HepG2 (cell line): ENCODE data around the gene C22orf31. TPM values are rescaled to one million over a fixed set of nuclear protein-coding genes. Genes with fewer than 3 reads are reported as not detected.

Experiments
- ATAC-seq: fragments of 200-7000 bp; cut with Tn5 transposase; 3 replicates; pipeline ENCODE4 v1.9.1; 2020; ENCODE audit warnings: mild to moderate bottlenecking, moderate library complexity
- BruUV-seq: library from RNA; stranded (reverse); fragments of 400-500 nt; replicated peaks from 2 replicates; lab custom pipeline; 2021; lab: Mats Ljungman, UMichigan
- CTCF ChIA-PET: fragments of 300-600 bp; formaldehyde crosslinking; extraction: SDS; loops from one replicate; lab custom pipeline; 2021; ENCODE audit warnings: low total read pairs, inconsistent platforms, low intra/inter-chr PET ratio; lab: Yijun Ruan, JAX
- POLR2A ChIA-PET: fragments of 350-600 bp; sonication (Branson Sonifier 250); formaldehyde crosslinking; loops from one replicate; lab custom pipeline; 2020; ENCODE audit warnings: antibody characterized with exemption, inconsistent platforms; lab: Yijun Ruan, JAX
- DNase-seq: peaks from one replicate; pipeline ENCODE4 v3.0.0-alpha.2; 2015; ENCODE audit warnings: low spot score
- FAIRE-seq: peaks from 3 replicates; lab custom pipeline; 2011; peaks lifted over from hg19 to GRCh38; lab: Jason Lieb, UNC
- H2AFZ ChIP-seq: one replicate; pipeline ENCODE4 v1.6.1; 2011; ENCODE audit warnings: low read length, inconsistent platforms
- H3K27ac ChIP-seq: fragments of 300-600 bp; 3 replicates; pipeline ENCODE4 v1.8.0; 2011; ENCODE audit warnings: mixed run types, mild to moderate bottlenecking, mixed read lengths, low read length, inconsistent platforms; ENCODE audit not compliant: insufficient read depth; ENCODE audit errors: extremely low read length
- H3K27me3 ChIP-seq, 2 experiments: fragments of 200-600 bp in 1 of 2; 2 replicates in 1 of 2; 3 replicates in 1 of 2; pipeline versions ENCODE4 v1.6.0 to v1.8.0; 2011; ENCODE audit warnings: low read length in 2 of 2, mild to moderate bottlenecking in 2 of 2, moderate library complexity in 2 of 2, inconsistent platforms in 1 of 2; ENCODE audit not compliant: insufficient read depth in 2 of 2, control insufficient read depth in 1 of 2
- H3K36me3 ChIP-seq, 2 experiments: fragments of 200-600 bp in 1 of 2; replicated peaks in 1 of 2; 2 replicates in 1 of 2; 3 replicates in 1 of 2; pipeline versions ENCODE4 v1.5.1 to v1.8.0; 2011; ENCODE audit warnings: low read length in 2 of 2, inconsistent platforms in 1 of 2; ENCODE audit not compliant: insufficient read depth in 2 of 2, control insufficient read depth in 1 of 2
- H3K4me1 ChIP-seq: 2 replicates; pipeline ENCODE4 v1.5.1; 2012; ENCODE audit warnings: low read length, inconsistent platforms; ENCODE audit not compliant: insufficient read depth
- H3K4me2 ChIP-seq: 2 replicates; pipeline ENCODE4 v1.6.0; 2011; ENCODE audit warnings: low read depth, low read length, inconsistent platforms
- H3K4me3 ChIP-seq, 3 experiments: fragments of 200-600 bp in 1 of 3; sonication (generic), shearing (Covaris generic) in 1 of 3; replicated peaks in 1 of 3; 2 replicates each; pipeline ENCODE4 v1.5.1; 2011 to 2016; ENCODE audit warnings: low read length in 3 of 3, inconsistent platforms in 2 of 3, low read depth in 2 of 3, mild to moderate bottlenecking in 2 of 3, control low read depth in 1 of 3, mixed read lengths in 1 of 3; ENCODE audit not compliant: insufficient read depth in 1 of 3
- H3K79me2 ChIP-seq: one replicate; pipeline ENCODE4 v1.6.1; 2011; ENCODE audit warnings: low read length, inconsistent platforms; ENCODE audit not compliant: insufficient read depth
- H3K9ac ChIP-seq: 2 replicates; pipeline ENCODE4 v1.6.0; 2011; ENCODE audit warnings: mild to moderate bottlenecking, low read depth, low read length, inconsistent platforms; ENCODE audit not compliant: insufficient read depth
- H3K9me3 ChIP-seq: 2 replicates; pipeline ENCODE4 v1.5.1; 2012; ENCODE audit warnings: mild to moderate bottlenecking, low read length
- H4K20me1 ChIP-seq: 2 replicates; pipeline ENCODE4 v1.6.0; 2011; ENCODE audit warnings: inconsistent platforms, mild to moderate bottlenecking, low read length, moderate library complexity; ENCODE audit not compliant: insufficient read depth
- ATF1 ChIP-seq: IDR thresholded peaks from 2 replicates; pipeline ENCODE4 v1.6.1; 2016; ENCODE audit warnings: mild to moderate bottlenecking, control low read depth
- BCL6 ChIP-seq: IDR thresholded peaks from 2 replicates; pipeline ENCODE4 v1.6.1; 2016; ENCODE audit warnings: missing genetic modification reagents, missing compliant biosample characterization
- ZNF510 ChIP-seq: sonication (generic); formaldehyde crosslinking; IDR thresholded peaks from 2 replicates; pipeline ENCODE4 v1.4.0; 2020; ENCODE audit warnings: low read depth, mild to moderate bottlenecking, missing genetic modification reagents
- ZNF724P ChIP-seq: sonication (generic); formaldehyde crosslinking; IDR thresholded peaks from 2 replicates; pipeline ENCODE4 v1.8.0; 2022; ENCODE audit warnings: missing genetic modification reagents, borderline replicate concordance
- WGBS: methylation state at CpG from one replicate; pipeline ENCODE4 v1.1.6; 2017; ENCODE audit warnings: low lambda C conversion rate; 5-methylcytosine and 5-hydroxymethylcytosine counted together
- in situ Hi-C: cut with HindIII; loops from 2 replicates; pipeline ENCODE4 v1.10.0; 2017; ENCODE audit warnings: low pct_unique_long_range_greater_than_20kb; ENCODE audit not compliant: extremely low pct_ligation_motif_present
- intact Hi-C: fragments of 100-400 bp; cut with micrococcal nuclease; formaldehyde crosslinking; loops from one replicate; pipeline ENCODE4 v1.10.0; 2022; ENCODE audit not compliant: unreplicated experiment
- polyA plus RNA-seq, 8 experiments: library from polyadenylated mRNA; depleted of rRNA in 3 of 8; stranded (reverse) in 7 of 8; unstranded in 1 of 8; fragments of >200 nt; fragmentation: Illumina TruSeq in 4 of 8; extraction: Trizol in 4 of 8; gene quantifications; 2 replicates each; pipeline versions ENCODE4 v1.2.1 to v1.2.3, GENCODE V29; 2011 to 2016; ENCODE audit warnings: low read depth in 4 of 8, missing spikeins in 1 of 8, mixed read lengths in 1 of 8; ENCODE audit not compliant: insufficient read depth in 1 of 8
- total RNA-seq, 5 experiments: library from RNA; depleted of rRNA; stranded (reverse); fragments of >200 nt; fragmentation: Illumina TruSeq; extraction: Trizol; gene quantifications; 2 replicates each; pipeline ENCODE4 v1.2.3, GENCODE V29; 2016; ENCODE audit warnings: low read depth in 1 of 5
- TF ChIP-seq, protein P1 (sequence below): sonication (generic); formaldehyde crosslinking; IDR thresholded peaks from 2 replicates; pipeline ENCODE4 v1.4.0; 2020; ENCODE audit warnings: low read depth, missing genetic modification reagents
- TF ChIP-seq, protein P2 (sequence below): sonication (generic); formaldehyde crosslinking; conservative IDR thresholded peaks from 2 replicates; pipeline ENCODE4 v1.4.0; 2020; ENCODE audit warnings: mild to moderate bottlenecking, missing genetic modification reagents, moderate library complexity

The C22orf31 gene
- total and polyA plus RNA-seq, 2 of the 13 experiments (the other 11 are each of a cell fraction or from before 2014, with no cell fraction given): not detected

DNA sequence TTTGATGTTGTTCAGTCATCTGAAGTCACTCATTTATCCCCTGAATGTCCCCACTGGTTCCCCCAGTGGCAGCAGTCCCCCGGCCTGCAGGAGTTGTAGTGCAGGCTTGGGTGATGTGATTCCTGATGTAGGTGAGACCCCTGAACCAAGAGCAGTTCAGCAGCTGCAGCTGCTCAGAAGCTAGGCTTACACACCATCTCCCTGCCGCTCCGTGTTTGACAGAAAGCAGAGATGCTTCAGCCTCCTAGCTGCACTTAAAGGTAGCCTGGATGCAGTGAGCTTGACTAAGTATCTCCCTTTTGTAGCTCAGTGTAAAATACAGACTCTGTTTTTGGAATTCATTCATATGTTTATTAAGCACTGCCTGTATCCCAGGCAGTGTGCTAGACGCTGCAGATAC is 47.3 kb downstream of the C22orf31 start:
- no peak overlapping the region for H3K4me2 ChIP-seq
- H3K79me2 ChIP-seq: peaks cover 90% of the 10 kb centered on the region
- no peak for TF ChIP-seq ATF1
- no peak for TF ChIP-seq ZNF724P (CRISPR knock-in tag)
- no peak for TF ChIP-seq BCL6 (CRISPR knock-in tag)
- no peak for TF ChIP-seq ZNF510
- TF ChIP-seq, protein P1, sequence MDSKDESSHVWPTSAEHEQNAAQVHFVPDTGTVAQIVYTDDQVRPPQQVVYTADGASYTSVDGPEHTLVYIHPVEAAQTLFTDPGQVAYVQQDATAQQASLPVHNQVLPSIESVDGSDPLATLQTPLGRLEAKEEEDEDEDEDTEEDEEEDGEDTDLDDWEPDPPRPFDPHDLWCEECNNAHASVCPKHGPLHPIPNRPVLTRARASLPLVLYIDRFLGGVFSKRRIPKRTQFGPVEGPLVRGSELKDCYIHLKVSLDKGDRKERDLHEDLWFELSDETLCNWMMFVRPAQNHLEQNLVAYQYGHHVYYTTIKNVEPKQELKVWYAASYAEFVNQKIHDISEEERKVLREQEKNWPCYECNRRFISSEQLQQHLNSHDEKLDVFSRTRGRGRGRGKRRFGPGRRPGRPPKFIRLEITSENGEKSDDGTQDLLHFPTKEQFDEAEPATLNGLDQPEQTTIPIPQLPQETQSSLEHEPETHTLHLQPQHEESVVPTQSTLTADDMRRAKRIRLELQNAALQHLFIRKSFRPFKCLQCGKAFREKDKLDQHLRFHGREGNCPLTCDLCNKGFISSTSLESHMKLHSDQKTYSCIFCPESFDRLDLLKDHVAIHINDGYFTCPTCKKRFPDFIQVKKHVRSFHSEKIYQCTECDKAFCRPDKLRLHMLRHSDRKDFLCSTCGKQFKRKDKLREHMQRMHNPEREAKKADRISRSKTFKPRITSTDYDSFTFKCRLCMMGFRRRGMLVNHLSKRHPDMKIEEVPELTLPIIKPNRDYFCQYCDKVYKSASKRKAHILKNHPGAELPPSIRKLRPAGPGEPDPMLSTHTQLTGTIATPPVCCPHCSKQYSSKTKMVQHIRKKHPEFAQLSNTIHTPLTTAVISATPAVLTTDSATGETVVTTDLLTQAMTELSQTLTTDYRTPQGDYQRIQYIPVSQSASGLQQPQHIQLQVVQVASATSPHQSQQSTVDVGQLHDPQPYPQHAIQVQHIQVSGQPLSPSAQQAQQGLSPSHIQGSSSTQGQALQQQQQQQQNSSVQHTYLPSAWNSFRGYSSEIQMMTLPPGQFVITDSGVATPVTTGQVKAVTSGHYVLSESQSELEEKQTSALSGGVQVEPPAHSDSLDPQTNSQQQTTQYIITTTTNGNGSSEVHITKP: no peak
- TF ChIP-seq, protein P2, sequence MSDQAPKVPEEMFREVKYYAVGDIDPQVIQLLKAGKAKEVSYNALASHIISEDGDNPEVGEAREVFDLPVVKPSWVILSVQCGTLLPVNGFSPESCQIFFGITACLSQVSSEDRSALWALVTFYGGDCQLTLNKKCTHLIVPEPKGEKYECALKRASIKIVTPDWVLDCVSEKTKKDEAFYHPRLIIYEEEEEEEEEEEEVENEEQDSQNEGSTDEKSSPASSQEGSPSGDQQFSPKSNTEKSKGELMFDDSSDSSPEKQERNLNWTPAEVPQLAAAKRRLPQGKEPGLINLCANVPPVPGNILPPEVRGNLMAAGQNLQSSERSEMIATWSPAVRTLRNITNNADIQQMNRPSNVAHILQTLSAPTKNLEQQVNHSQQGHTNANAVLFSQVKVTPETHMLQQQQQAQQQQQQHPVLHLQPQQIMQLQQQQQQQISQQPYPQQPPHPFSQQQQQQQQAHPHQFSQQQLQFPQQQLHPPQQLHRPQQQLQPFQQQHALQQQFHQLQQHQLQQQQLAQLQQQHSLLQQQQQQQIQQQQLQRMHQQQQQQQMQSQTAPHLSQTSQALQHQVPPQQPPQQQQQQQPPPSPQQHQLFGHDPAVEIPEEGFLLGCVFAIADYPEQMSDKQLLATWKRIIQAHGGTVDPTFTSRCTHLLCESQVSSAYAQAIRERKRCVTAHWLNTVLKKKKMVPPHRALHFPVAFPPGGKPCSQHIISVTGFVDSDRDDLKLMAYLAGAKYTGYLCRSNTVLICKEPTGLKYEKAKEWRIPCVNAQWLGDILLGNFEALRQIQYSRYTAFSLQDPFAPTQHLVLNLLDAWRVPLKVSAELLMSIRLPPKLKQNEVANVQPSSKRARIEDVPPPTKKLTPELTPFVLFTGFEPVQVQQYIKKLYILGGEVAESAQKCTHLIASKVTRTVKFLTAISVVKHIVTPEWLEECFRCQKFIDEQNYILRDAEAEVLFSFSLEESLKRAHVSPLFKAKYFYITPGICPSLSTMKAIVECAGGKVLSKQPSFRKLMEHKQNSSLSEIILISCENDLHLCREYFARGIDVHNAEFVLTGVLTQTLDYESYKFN (CRISPR knock-in tag): no peak
- POLR2A ChIA-PET: interaction anchor here (0.9 to 2.8 kb wide), 2 partner anchors 10 to 16 kb away, joined by 4 to 13 read pairs; no protein-coding TSS in a partner anchor
- H4K20me1 ChIP-seq: 0 out of 2 replicates have a peak, but pooled peaks cover 4% of the 10 kb centered on the region
- H3K27me3 ChIP-seq: no peaks in the 10 kb centered on the region
- H2AFZ ChIP-seq: no peak overlapping the region
- peaks cover 98% of the 10 kb centered on the region for H3K4me1 ChIP-seq
- H3K9me3 ChIP-seq: no peaks in the 10 kb centered on the region
- WGBS: 90% methylated on average over 4 of the region's 4 CpGs
- ATAC-seq: no peak
- no peak for FAIRE-seq
- in situ Hi-C loops: no loop called here
- no peak overlapping the region for H3K9ac ChIP-seq
- peaks cover 10 to 56% of the 10 kb centered on the region in 2 experiments for H3K36me3 ChIP-seq
- no TSS peak for BruUV-seq
- H3K27ac ChIP-seq: no peak overlapping the region
- CTCF ChIA-PET: no interaction called here
- H3K4me3 ChIP-seq: no peak overlapping the region
- DNase-seq: no peak
- intact Hi-C loops: no loop called here
